OCI-LY3 (cell line): ENCODE data around the gene SIGLEC12.
"Not testable (repeated sequence)": the region's sequence is repeated elsewhere in the genome, so short reads cannot be mapped to it uniquely, and the experiment has no call there.

ENCODE experiments used
- EZH2phosphoT487 ChIP-seq: fragments of 200-600 bp; shearing (Covaris generic); IDR thresholded peaks from 2 replicates; pipeline ENCODE4 v1.6.1; 2018; ENCODE audit warnings: antibody characterized with exemption, mixed run types, low read depth
- TF ChIP-seq, protein P1 (sequence below): fragments of 200-600, 300-600 bp; sonication (generic); IDR thresholded peaks from 2 replicates; pipeline ENCODE4 v1.5.1; 2014; ENCODE audit warnings: antibody characterized with exemption, low read length, low read depth

DNA sequence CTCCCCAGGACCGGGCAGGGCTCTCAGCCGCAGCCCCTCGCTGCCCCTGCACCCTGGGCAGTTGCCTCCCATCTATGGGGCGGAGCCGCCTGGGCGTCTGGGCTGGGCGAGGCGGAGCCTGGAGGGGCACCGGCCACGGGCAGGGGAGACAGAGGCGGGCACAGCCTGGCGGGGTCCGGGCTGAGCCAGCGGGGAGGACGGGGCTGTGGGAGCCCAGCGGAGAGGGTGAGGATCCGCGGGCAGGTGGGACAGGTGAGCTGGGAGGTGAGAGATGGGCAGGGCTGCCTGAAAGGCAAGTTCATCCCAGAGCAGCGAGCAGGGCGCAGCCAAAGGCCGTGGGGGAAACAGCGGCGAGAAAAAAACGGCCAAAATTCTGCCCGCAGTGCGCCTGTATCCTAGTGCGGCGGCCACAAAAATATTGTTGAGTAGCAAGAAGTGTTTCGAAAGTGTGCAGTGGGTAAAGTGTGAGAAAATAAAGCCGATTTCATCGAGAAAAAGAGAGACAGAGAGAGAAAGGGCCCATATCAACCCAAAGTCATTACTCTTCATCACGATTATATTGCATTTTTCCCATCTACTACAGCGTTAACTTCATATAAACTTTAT, 37.5 kb downstream of the SIGLEC12 start:
- TF ChIP-seq, protein P1, sequence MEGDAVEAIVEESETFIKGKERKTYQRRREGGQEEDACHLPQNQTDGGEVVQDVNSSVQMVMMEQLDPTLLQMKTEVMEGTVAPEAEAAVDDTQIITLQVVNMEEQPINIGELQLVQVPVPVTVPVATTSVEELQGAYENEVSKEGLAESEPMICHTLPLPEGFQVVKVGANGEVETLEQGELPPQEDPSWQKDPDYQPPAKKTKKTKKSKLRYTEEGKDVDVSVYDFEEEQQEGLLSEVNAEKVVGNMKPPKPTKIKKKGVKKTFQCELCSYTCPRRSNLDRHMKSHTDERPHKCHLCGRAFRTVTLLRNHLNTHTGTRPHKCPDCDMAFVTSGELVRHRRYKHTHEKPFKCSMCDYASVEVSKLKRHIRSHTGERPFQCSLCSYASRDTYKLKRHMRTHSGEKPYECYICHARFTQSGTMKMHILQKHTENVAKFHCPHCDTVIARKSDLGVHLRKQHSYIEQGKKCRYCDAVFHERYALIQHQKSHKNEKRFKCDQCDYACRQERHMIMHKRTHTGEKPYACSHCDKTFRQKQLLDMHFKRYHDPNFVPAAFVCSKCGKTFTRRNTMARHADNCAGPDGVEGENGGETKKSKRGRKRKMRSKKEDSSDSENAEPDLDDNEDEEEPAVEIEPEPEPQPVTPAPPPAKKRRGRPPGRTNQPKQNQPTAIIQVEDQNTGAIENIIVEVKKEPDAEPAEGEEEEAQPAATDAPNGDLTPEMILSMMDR: not testable (repeated sequence)
- not testable (repeated sequence) for TF ChIP-seq EZH2phosphoT487
